Astrocyte (in vitro differentiated cells and primary cell): Measurements from ENCODE around the gene HSPG2.

ENCODE experiments used
- CTCF ChIP-seq: IDR thresholded peaks from 2 replicates; pipeline ENCODE4 v1.5.1; 2011; ENCODE audit warnings: low read depth, mild to moderate bottlenecking, inconsistent platforms, low read length, moderate library complexity; ENCODE audit not compliant: insufficient read depth
- EZH2 ChIP-seq: IDR thresholded peaks from 2 replicates; pipeline ENCODE4 v1.6.1; 2012; ENCODE audit warnings: mild to moderate bottlenecking, low read length, inconsistent platforms; ENCODE audit not compliant: insufficient read depth

- TF ChIP-seq CTCF (peak; percentile 79), EZH2 (no peak)
Observed at GRCh38 chr1:21963477-21964217, 26.5 kb upstream of the HSPG2 start.
